NCI-H1417 (cell line): ENCODE results near the gene ANP32B.
"Not testable (repeated sequence)": the region's sequence is repeated elsewhere in the genome, so short reads cannot be mapped to it uniquely, and the experiment has no call there.

ENCODE experiments used
- DNase-seq, 3 experiments: peaks; one replicate each; lab custom pipeline; 2025; lab: John Stamatoyannopoulos, UW

ANP32B gene

DNA sequence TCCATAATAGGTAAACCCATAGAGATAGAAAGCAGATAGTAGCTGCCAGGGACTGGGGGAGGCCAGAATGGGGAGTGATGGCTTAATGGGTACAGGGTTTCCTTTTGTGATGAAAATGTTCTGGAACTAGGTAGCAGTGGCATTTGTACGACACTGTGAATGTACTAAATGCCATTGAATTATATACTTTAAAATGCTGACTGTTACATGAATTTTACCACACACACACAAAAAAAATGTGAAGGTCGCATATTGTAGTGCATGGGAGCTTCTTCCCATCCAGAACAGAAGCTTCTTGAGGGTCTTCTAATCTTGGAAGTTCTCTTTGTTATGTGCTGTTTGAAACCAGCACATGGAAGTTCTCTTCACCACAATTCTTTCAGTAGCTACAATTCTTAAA, 19.9 kb upstream of the ANP32B start:
- no peak for DNase-seq

DNA sequence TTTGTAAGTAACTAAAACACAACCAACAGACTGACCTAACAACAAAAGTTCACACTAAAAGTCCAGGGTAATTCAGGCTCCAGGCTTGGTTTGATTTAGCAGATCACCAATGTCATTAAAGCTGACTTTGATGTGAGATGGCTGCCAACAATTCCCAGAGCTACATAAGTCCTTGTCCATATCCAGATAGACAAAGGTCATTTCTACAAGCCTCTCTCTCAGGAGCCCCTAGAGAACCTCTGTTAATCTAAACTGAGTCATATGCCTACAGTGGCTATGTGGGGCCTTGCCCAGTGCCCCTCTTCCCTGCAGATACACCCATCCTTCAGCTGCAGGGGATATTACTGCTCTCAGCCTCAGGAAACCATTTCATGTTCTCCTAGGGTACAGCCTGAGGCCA, 18.2 kb upstream of the ANP32B start:
- DNase-seq = no peak

DNA sequence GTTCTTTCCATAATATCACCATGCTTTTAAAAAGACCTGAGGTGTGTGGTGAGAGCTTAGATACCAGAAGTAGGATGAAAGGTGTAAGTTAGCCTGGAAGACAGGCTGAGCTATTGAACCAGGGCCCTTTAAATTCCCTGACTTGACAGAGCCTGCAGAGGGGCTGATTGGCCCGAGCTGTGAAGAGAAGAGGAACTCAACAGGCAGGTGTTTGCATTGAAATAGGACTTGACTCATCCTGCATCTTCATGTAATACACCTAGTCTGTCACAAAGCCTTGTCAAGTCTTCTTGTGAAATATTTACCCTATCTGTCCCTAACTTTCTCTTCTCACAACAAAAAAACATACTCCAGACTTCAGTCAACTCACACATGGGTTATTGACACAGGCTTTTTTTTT, 16.6 kb upstream of the ANP32B start:
- DNase-seq = no peak

- DNase-seq = no peak
These were observed 14.1 kb upstream of the ANP32B start for GRCh38 chr9:97969014-97969413.

DNA sequence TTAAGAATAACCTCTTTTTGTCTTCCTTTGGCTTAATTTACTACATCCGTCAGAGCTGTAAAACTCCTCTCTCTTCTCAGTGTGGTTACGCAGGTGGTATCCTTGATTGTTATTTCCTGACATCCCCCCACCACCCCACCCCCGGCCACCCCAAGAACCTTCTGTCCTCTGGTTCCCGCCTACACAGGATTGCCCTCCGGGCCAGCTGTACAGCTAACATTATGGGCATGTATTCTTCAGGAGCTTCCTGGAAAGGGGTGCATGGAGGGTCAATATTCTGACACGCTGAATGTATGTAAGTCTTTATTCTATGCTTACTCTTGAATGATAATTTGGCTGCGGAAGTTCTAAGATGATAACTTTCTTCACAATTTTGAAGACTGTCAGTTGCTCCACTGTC, 13.0 kb upstream of the ANP32B start:
- no peak for DNase-seq

DNA sequence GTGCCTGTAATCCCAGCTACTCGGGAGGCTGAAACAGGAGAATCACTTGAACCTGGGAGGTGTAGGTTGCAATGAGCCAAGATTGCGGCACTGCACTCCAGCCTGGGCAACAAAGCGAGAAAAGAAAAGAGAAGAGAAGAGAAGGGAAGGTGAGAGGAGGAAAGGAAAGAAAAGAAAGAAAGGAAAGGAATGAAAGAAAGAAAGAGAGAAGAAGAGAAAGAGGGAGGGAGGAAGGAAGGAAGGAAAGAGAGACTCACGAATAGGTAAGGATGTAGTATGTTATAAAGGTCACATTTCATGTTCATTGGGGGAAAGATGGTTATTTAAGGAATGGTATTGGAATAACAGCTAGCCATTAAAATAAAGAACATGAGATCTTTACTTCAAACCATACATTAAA, 10.4 kb upstream of the ANP32B start:
- no peak for DNase-seq

DNA sequence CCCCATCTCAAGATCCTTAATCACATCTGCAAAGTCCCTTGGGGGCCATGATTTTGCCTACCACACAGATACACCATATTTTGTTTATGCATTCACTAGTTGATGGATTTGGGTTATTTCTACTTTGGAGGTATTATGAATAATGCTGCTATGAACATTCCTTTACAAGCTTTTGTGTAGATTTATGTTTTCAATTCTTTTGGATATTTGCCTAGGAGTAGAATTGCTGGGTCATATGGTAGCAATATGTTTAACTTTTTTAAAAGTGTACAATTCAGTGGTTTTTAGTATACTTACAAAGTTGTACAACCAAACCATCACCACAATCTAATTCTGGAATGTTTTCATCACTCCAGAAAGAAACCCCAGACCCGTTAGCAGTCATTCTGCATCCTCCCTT, 7.8 kb upstream of the ANP32B start:
- no peak for DNase-seq

DNA sequence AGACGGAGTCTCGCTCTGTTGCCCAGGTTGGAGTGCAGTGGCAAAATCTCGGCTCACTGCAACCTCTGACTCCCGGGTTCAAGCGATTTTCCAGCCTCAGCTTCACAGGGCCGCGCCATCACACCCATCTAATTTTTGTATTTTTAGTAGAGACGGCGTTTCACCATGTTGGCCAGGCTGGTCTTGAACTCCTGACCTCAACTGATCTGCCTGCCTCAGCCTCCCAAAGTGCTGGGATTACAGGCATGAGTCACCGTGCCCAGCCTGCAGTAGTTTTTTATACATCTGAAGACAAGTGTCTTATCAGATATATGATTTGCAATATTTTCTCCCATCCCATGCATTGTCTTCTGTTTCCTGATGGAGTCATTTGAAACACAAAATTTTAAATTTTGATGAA, 6.5 kb upstream of the ANP32B start:
- DNase-seq = not testable (repeated sequence)

- DNase-seq = no peak
These were observed 4.6 kb upstream of the ANP32B start for GRCh38 chr9:97978371-97979130.

- no peak for DNase-seq
These were observed 3.2 kb upstream of the ANP32B start for GRCh38 chr9:97979788-97980478.

GRCh38 chr9:97980479-97980803, 2.7 kb upstream of the ANP32B start:
- DNase-seq = no peak

GRCh38 chr9:97980918-97981845, 2.0 kb upstream of the ANP32B start:
- no peak for DNase-seq

- peak in 1 of 3 experiments; percentile 23 for DNase-seq
These were observed 1.1 kb upstream of the ANP32B start for GRCh38 chr9:97981846-97982682.

DNA sequence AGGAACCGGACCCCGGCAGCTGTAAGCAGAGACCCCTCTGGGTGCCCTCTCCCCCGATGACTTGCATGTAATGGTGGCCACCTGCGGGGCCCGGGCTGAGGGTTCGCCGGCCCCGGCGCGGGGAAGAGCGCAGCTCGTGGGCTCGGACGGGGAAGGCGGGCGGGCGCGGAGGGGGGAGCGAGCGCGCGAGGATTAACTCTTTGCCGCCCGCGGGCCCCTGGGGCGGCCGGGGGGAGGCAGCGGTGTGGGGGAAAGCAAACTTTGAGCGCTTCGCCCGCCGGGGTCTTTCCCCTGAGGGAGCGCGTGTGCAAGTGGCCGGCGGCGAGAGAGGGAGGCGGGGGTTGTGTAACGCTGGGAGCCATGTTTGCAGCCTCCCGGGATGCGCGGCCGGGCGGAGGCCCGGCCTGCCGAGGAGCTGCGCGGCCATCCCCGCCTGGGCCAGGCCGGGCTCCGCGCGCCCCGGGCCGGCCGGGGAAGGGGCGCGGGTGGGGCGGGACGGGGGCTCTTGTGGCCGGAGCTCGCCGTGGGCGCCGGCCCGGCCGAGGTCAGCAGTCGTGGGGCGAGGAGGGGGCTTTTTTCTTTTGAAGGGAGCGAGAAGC, 547 bp downstream of the ANP32B start:
- peak; percentile 37 to 92 (median 91) for DNase-seq

DNA sequence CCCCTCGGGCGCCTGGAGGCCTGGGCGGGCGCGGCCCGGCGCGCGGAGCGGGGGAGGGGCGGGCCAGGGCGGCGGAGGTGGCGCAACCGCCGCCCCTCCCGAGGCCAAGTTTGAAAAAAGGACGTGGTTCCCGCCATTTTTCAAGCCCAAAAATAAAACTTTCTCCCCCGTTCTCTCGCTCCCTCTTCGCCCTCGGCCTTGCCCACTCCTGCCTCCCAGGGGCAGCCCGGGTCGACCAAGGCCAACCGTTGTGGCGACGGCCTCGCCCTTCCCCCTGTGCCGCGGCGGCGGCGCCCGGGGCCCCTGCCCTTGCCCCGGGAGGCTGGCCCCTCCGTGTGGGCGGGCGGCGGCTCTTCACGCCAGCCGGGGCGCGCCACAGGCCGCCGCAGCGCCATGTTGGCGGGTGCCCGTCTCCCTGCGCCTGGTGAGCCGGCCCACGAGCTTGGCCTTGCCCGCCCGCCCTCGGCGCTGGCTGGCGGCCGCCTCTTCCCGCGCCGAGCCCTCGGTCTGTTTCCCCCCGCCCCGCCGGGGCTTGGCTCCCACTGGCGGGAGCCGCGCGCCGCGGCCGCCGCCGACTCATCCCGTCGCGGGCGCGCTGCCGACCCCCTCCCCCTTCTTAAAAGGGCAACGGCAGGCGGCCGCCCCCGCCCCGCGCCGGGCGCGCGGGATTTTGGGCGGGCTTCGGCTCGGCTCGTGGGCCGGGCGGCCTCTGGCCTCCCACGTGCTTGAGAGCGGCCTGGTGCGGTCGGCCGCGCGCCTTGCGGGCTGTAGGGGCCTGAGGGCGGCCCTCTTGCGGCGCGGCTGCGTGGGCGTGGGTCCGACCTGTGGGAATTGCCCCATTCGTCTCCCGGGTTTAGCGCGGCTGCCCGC, 1.3 kb downstream of the ANP32B start:
- peak; percentile 44 to 95 (median 88) for DNase-seq

DNA sequence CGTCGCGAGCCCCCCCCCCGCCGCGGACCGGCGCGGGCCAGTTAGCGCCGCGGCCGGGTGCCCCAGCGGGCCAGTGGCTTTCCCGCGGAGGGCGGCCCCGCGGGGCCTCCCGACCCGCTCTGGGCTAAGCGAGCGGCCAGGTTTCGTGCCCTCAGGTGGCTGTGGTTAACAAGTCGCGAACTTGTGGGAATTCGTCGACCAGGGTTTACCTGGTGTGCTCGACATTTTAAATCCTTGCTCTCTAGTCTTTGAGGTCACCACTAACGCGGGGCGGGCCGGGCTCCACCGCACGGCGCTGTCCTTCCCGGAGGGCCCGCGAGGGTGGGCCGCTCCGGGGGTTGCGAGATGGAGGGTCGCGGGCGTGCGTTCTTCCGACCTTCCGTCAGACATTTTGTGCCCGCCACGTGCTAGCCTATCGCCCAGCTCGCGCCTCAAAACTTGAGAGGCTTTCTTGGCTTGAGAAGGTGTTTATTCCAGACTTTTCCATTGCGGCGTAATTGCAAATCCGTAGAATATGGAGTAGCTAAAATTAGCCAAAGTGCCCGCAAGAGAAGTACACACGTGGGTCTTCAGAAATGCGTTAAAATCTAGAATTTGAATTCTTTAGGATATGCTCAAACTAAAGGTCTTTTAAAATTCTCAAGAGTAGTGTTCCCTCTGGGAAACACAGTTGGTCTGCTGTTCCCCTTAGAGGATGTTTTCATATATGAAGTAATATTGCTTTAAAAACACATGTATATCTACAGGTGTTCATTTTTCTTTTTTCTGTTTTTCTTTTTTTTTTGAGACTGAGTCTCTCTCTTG, 2.1 kb downstream of the ANP32B start:
- peak; percentile 40 to 90 (median 86) for DNase-seq

GRCh38 chr9:97987487-97987886, 4.3 kb downstream of the ANP32B start:
- no peak for DNase-seq

- DNase-seq = no peak
These were observed 7.1 kb downstream of the ANP32B start for GRCh38 chr9:97990259-97990658.

GRCh38 chr9:97991818-97992217, 8.7 kb downstream of the ANP32B start:
- DNase-seq = no peak

- DNase-seq = no peak
These were observed 9.1 kb downstream of the ANP32B start for GRCh38 chr9:97992219-97992618.
